NB4 (cell line): ENCODE results near the gene COPZ1.

Experiments used
- CTCF ChIP-seq: IDR thresholded peaks from one replicate; pipeline ENCODE4 v1.5.1; 2012; ENCODE audit warnings: low read depth, low read length
- MAX ChIP-seq: IDR thresholded peaks from 2 replicates; pipeline ENCODE4 v1.6.1; 2011; ENCODE audit warnings: low read depth, low read length

DNA sequence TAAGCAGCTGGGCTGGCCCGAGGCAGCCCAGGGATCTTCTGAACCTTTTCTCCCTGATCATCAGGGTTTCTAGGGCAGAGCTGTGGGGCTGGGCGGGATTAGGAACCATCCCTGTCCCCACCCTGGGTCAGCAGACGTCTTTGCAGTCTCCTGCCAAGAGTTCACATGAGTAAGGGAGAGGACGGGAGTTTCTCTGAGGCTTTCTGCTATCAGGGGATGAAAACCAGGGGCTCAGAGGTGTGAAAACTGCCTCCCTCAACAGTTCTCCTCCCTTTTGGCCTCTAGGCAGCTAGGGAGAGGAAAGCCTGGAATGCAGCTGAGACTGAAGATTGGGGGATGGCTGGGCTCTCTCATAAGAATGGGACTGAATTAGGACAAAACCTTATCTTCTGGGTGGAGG lies 51.7 kb downstream of the COPZ1 start:
- TF ChIP-seq CTCF (no peak), MAX (no peak)
